Stimulated activated CD8-positive, alpha-beta memory T cell treated with anti-CD3 and anti-CD28 coated beads, Interleukin-4, amount 100 ng/mL, for 1 hour (primary cell): ENCODE measurements around the gene ADCY5.

Experiments used
- DNase-seq, 2 donors: peaks; one replicate each; pipeline ENCODE4 v3.0.0-alpha.2; 2020; ENCODE audit warnings: low read depth in 2 of 2, low spot score in 1 of 2

Gene ADCY5

DNA sequence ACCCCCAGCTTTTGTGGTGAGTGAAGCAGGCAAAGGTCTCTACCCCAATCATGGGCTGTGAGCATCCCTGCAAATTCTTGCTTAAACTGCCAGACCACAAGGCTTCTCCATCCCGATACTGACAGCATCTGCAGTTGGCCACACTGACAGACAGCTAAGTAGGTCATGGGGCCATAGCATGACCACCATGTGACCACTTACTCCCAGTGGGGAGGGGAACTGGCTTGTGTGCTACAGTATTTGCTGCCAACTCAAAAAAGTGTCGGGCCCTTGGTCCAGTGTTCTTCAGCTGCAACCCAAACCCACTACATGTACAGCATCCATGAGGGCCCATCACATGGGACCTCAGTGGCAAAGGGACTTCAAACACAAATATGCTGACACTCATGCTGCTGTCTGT, 143.7 kb downstream of the ADCY5 start:
- no peak for DNase-seq

GRCh38 chr3:123303976-123304560, 144.8 kb downstream of the ADCY5 start:
- no peak for DNase-seq

- DNase-seq: no peak
Measured at GRCh38 chr3:123302961-123303360, 145.9 kb downstream of the ADCY5 start.

GRCh38 chr3:123301331-123302184, 147.3 kb downstream of the ADCY5 start:
- no peak for DNase-seq

DNA sequence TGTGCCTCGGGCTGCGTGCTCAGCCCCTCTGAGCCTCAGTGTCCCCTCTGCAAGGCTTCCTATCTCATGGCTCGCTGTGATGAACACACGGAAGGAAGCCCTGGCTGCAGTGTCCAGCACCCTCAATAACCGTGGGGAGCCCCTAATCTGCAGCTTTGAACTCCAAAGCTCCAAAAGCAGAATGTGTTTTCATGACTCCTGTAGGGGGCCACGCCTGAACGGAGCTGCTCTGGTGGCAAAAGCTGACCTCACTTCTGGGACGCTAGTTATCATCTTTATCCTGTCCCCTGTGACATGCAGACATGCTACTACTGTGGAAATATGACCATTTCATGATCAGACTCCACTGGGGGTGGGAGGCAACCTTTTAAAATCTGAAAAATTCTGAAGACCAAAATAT, 148.3 kb downstream of the ADCY5 start:
- no peak for DNase-seq

GRCh38 chr3:123300056-123300455, 148.8 kb downstream of the ADCY5 start:
- no peak for DNase-seq

- DNase-seq: no peak
Measured at GRCh38 chr3:123299581-123299980, 149.3 kb downstream of the ADCY5 start.

DNA sequence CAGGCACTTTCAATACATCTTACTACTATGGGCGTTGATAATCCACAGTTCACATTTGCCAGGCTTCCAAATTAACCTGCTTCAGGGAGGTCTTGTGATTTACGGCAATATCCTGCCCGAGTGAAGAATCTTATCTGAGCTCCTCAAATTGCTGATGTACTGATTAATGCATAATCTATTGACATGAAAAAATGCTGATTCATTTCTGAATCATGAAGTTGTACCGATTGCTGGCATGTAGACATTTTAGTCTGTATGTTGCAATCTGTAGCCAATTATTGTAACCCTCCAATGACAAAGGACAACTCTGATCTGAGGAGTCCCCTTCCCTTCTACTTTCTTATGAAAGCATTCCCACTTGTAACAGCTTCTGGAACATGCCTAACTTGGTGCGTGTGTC, 150.0 kb downstream of the ADCY5 start:
- no peak for DNase-seq

DNA sequence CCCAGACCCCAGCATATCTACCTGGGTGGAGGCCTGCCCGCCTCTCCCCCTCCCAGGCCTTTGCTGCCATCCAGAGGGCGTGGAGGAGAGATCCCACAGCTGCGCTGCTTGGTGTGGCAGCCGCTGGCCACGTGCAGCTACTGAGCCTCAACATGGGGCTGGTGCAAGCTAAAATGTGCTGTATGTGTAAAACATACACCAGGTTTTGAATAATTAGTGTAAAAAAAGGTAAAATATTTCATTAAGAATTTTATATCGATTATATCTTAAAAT, 151.3 kb downstream of the ADCY5 start:
- no peak for DNase-seq

GRCh38 chr3:123296836-123297626, 151.9 kb downstream of the ADCY5 start:
- DNase-seq: no peak

GRCh38 chr3:123296261-123296660, 152.6 kb downstream of the ADCY5 start:
- DNase-seq: no peak

DNA sequence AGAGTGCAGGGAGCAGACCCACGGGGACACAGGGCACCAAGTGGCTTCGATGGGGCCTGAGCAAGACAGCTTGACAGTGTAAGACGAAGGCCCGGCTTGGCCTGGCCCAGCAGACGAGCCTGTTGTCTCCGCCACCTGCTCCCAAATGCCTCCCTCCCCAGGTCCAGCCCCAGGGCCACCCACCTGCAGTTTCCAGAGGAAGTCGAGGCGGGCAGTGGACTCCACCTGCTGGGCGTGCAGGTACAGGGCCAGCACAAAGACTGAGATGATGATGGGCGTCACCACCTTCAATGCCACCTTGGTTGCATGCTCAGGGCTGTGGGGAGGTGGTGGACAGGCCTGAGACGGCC, 153.0 kb downstream of the ADCY5 start:
- DNase-seq: no peak

DNA sequence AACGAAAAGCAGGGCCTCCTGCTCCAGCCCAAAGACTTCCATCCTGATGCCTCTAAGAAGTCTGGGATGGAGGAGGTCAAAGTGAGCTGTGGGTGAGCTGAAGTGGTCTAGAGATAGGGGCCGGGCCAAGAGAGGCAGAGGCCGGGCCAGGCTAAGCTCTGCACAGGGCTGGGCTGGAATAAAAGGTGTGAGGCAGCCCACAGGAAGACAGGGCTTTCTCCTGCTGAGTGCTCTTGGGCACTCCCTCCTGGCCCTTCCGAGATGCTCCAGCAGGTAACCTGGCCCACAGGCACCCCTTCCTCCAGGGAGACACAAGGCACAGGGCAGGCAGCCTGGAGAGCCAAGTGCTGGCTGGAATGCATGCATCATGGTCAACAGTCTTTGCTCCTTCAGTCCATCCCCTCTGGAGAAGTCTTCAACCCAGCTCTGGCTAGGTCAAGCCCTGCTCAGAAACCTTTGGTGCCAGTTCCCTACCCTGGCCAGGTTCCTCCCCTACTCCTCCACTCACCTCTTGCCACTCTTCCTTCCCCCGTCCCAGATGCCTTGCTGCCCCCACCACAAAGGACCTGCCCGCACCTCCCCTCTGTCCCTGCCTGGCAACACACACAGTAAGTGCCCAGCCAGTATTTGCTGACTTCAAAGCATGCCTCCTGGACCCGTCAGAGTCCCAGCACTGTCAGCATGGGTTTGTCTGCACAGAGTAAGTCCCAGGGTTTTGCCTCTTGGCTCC, 153.6 kb downstream of the ADCY5 start:
- DNase-seq: no peak

- DNase-seq: no peak
Measured at GRCh38 chr3:123294296-123294938, 154.5 kb downstream of the ADCY5 start.

- no peak for DNase-seq
Measured at GRCh38 chr3:123292321-123293310, 156.3 kb downstream of the ADCY5 start.

GRCh38 chr3:123291404-123291803, 157.5 kb downstream of the ADCY5 start:
- no peak for DNase-seq

GRCh38 chr3:123290962-123291361, 157.9 kb downstream of the ADCY5 start:
- DNase-seq: no peak

DNA sequence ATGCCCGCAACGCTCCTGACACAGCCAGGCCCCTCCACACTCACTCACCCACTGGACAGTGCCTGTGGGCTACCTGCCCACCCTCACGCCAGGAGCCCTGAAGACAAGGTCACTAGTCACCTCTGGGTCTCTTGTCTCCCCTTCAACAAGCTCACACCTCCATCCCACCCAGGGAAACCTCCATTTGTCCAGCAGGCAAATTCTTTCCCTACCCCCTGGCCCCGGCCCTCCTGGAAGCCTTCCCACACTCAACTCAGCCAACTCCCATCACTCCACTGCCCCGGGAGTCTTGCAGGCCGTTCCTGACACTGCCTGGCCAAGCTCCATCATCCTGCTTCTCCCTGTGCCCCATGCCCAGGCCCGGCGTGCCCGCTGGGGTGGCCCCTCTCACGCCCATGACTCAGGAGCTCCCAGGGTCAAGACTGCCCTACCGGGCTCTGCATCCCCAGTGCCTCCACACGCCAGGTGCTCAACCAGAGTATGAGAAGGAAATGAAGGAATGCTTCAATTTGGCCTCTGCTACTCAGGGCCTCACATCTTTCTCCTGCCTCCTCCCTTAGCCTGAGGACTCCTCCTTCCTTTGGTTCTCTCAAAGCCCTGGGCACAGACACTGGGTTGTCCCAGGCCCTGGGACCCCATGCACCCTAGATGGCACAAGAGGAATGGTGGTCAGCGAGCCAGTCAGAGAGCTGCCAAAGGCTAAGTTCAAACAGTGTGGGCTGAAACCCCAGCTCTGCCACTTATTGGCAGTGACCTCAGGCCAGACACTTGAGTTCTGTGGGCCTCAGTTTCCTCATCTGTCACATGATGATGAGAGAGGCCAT, 158.6 kb downstream of the ADCY5 start:
- no peak for DNase-seq
